ENCODE data around the gene AP2A1.

Gene AP2A1

GRCh38 chr19:49840736-49841249, 74.0 kb downstream of the AP2A1 start:
- no peak for DNase-seq

- no peak for DNase-seq
These were observed 76.5 kb downstream of the AP2A1 start for GRCh38 chr19:49843265-49843664.

- no peak for DNase-seq
These were observed 77.6 kb downstream of the AP2A1 start for GRCh38 chr19:49844138-49845095.

- DNase-seq = no peak
These were observed 78.6 kb downstream of the AP2A1 start for GRCh38 chr19:49845414-49845813.

GRCh38 chr19:49846408-49846807, 79.6 kb downstream of the AP2A1 start:
- no peak for DNase-seq

- DNase-seq = no peak
These were observed 81.2 kb downstream of the AP2A1 start for GRCh38 chr19:49847731-49848696.

- DNase-seq = no peak
These were observed 82.1 kb downstream of the AP2A1 start for GRCh38 chr19:49848938-49849337.

- no peak for DNase-seq
These were observed 82.8 kb downstream of the AP2A1 start for GRCh38 chr19:49849433-49850220.

- no peak for DNase-seq
These were observed 83.4 kb downstream of the AP2A1 start for GRCh38 chr19:49850221-49850486.

GRCh38 chr19:49850487-49851342, 83.9 kb downstream of the AP2A1 start, which contains the start of gene PTOV1:
PTOV1 (plus strand) TSS chr19:49851159.
- DNase-seq = peak; percentile 83

GRCh38 chr19:49851456-49852259, 84.9 kb downstream of the AP2A1 start:
- DNase-seq = no peak

- no peak for DNase-seq
These were observed 85.9 kb downstream of the AP2A1 start for GRCh38 chr19:49852631-49853126.

- DNase-seq = no peak
These were observed 87.1 kb downstream of the AP2A1 start for GRCh38 chr19:49853852-49854377.

- DNase-seq = no peak
These were observed 87.8 kb downstream of the AP2A1 start for GRCh38 chr19:49854378-49855263.

- DNase-seq = no peak
These were observed 88.5 kb downstream of the AP2A1 start for GRCh38 chr19:49855277-49855675.

- DNase-seq = no peak
These were observed 89.1 kb downstream of the AP2A1 start for GRCh38 chr19:49855676-49856573.

GRCh38 chr19:49856574-49857021, 89.8 kb downstream of the AP2A1 start:
- DNase-seq = no peak
